22Rv1 (cell line): ENCODE measurements around the gene CXCL5.

ENCODE experiments used
- CTCF ChIP-seq: fragments of 450-650 bp; IDR thresholded peaks from 2 replicates; pipeline ENCODE4 v1.5.1; 2017; ENCODE audit warnings: mild to moderate bottlenecking
- ZFX ChIP-seq: fragments of 450-650 bp; IDR thresholded peaks from 2 replicates; pipeline ENCODE4 v1.6.1; 2017; ENCODE audit warnings: antibody characterized with exemption, borderline replicate concordance

- TF ChIP-seq CTCF: no peak
- TF ChIP-seq ZFX: no peak
Observed at GRCh38 chr4:73984736-73985527, 13.5 kb downstream of the CXCL5 start.
